Hematopoietic multipotent progenitor cell (in vitro differentiated cells): ENCODE data around the gene CELA2A. TPM values are rescaled to one million over a fixed set of nuclear protein-coding genes. Genes with fewer than 3 reads are reported as not detected.
"Not testable (repeated sequence)": the region's sequence is repeated elsewhere in the genome, so short reads cannot be mapped to it uniquely, and the experiment has no call there.

Source experiments
- DNase-seq, 3 donors: peaks; one replicate each; pipeline ENCODE4 v3.0.0-alpha.2; 2011 to 2015; ENCODE audit warnings: low read depth in 2 of 3, low spot score in 2 of 3
- total RNA-seq: library from RNA; depleted of rRNA; stranded (reverse); fragments of >200 nt; gene quantifications from one replicate; pipeline ENCODE4 v1.2.3, GENCODE V29; 2012

CELA2A gene
- total RNA-seq, 1 donor: not detected

- DNase-seq: no peak
Observed at GRCh38 chr1:15442759-15443158, 13.8 kb upstream of the CELA2A start.

- no peak for DNase-seq
Observed at GRCh38 chr1:15443281-15443680, 13.3 kb upstream of the CELA2A start.

- DNase-seq: no peak
Observed at GRCh38 chr1:15444468-15445389, 11.8 kb upstream of the CELA2A start.

GRCh38 chr1:15445390-15446122, 11.0 kb upstream of the CELA2A start:
- peak in 2 of 3 donors; percentile 18 to 48 for DNase-seq

- no peak for DNase-seq
Observed at GRCh38 chr1:15446212-15446611, 10.3 kb upstream of the CELA2A start.

DNA sequence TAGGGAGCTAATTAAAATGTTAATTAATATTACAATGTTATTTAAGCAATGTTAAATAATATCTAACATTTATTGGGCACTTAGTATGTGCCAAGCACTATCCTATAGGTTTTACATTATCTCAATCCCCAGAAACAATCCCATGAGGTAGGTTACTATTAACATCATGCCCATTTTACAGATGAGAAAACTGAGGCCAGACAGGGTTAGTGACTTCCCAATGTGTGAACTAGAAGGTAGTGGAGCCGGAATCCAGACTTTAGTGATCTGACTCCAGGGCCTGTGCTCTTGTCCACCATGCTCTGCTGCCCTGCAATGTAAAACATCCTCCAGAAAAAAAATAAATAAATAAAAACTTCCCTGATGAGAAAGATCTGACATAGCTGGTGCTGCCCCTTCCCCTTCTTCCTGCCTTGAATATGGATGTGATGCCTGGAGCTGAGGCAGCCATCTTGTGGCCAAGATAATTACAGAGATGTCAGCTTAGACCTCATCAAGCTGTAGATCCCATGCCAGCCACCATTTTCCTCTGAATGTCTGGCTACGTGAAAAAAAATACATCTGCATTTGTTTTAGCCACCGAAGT, 7.6 kb upstream of the CELA2A start:
- DNase-seq: no peak

DNA sequence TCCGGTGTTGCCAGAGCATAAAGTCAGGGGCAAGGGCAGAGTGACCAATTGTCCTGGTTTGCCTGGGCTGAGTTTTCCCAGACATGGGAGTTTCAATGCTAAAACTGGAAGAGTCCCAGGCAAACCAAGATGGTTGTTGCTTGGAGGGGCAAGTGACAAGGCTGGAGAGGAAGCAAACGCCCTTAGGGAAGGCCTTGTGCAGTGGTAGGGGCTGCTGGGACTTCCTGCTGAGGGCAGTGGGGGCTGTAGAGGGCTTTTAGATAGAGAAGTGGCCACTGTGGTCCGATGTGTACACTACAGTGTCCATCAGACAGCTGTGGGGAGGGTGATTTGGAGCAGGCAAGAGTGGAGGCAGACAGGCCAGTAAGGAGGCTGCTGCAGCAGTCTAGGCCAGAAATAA, 7.0 kb upstream of the CELA2A start:
- no peak for DNase-seq

DNA sequence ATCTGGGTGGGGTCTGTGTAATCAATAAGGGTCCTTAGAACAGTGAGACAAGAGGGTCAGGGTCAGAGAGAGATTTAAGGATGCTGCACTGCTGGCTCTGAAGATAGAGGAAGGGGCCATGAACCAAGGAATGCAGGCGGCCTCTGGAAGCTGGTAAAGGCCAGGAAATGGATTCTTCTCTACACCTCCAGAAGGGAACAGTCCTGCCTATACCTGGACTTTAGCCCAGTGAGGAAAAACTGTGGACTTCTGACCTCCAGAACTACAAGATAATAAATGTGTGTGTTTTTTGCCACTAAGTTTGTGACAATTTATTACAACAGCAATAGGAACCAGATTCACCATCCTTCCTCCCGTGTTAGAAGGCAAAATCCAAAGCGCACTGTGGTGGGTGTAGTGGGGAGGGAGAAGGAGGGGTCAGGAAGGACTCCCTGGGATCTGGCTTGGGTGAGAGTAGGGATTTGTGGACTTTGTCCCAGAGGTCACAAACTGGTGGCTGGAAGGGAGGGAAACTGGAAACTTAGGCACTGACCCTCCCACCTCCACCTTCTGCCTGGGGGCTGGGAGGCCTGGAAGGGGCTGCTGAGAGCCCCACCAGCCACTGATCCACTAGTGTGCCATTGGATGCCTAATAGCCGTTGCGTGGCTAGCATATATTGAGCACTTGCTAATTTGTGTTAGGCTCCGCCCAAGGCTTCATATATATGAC, 5.4 kb upstream of the CELA2A start:
- DNase-seq: no peak

DNA sequence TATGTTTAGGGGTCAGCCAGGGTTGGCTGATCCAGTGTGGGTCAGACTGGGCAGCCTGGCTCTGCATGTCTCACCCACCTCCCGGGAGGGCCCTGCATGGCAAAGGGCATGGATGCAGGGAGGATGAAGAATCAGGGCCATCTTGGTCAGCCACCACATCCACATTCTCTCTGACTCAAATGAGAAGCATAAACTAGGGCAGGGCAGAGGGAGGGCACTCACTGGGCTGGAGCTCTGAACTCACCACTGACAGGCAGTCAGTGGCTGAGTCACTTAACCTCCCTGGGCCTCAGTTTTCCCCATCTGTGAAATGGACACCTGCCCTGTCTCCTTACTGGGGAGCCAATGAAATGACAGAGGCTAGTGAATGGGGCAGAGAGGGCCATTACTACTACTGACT, 4.3 kb upstream of the CELA2A start:
- no peak for DNase-seq

DNA sequence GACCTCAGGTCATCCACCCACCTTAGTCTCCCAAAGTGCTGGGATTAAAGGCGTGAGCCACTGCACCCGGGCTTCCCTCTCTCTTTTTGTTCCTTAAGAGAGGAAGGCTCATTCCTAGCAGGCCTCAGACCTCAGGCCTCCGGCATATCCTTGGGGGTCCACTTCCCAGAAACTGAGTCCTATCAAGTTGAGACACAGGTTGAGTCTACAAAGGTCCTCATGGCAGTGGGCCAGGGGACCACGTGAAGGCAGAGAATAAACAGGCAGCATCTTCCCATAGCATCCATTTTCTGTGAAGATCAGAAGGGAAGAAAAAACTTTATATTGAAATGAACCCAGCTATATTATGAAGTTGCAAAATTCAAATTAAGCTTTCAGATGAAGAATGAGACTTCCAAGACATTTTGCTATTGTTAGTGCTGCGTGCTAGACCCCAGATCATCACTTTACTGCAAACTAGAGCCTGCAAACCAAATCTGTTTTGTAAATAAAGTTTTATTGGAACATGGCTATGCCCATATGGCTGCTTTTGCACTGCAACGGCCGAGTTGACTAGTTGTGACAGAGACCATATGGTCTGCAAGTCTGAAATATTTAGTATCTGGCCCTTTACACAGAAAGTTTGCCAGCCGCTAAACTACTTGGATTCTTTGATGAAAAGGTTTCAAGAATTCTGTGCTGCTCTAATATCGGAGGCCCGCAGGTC, 3.5 kb upstream of the CELA2A start:
- no peak for DNase-seq

DNA sequence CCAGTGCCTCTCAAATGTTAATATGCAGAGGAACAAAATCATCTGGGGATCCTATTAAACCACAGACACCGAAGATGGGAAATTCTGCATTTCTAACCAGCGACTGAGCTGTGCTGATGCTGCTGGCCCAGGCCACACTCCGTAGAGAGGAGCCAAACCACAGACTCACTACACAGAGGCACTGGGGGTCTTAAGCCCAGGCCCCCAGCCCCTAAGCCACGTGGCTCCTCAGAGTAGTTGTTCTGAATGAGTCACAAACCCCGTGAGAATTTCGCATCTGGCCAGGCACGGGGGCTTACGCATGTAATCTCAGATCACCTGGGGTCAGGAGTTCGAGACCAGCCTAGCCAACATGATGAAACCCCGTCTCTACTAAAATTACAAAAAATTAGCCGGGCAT, 2.8 kb upstream of the CELA2A start:
- no peak for DNase-seq

DNA sequence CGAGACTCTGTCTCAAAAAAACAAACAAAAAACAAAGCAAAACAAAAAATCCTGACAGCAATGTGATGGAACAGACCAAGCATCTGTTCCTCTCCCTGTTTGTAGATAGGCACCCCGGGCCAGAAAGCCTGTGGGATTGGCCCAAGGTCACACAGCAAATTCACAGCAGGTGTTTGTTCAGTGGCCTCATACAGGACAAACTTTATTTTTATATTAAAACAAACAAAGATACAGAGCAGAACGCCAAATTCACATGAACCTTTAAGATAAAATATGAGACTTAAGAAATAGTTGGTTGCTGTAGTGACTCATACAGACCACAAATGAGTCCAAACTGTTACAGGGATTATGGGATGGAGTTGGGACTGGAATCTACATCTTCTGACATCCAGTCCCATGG, 2.3 kb upstream of the CELA2A start:
- DNase-seq: no peak

DNA sequence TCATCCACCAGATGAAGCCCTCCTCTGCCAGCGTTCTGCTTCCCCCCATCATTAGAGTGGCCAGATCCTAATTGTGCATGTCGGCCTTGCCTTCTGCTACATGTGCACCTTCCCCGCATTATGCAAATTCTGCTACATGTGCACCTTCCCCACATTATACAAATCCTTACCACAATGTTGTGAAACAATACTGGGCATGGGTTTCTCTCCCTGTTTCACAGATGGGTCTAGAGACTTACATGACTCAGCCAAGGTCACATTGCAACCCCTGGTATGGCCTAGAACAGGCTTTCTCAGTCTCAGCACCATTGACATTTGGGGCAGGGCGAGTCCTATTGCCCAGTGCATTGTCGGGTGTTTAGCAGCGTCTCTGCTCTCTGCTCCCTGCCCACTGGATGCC, 1.0 kb upstream of the CELA2A start:
- DNase-seq: no peak

GRCh38 chr1:15457585-15457984, 1.1 kb downstream of the CELA2A start:
- no peak for DNase-seq

- not testable (repeated sequence) for DNase-seq
Observed at GRCh38 chr1:15458388-15458787, 1.9 kb downstream of the CELA2A start.

- DNase-seq: no peak
Observed at GRCh38 chr1:15459771-15460707, 3.5 kb downstream of the CELA2A start.

DNA sequence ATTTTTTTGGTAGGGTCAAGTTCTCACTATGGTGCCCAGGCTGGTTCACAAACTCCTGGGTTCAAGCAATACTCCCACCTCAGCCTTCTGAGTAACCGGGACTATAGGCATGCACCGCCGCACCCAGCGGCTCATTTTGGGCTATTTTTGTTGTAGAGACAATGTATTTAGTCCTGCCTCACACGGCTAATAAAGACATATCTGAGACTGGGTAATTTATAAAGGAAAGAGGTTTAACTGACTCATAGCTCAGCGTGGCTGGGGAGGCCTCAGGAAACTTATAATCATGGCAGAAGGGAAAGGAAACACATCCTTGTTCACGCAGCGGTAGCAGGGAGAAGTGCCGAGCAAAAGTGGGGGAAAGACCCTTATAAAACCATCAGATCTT, 4.2 kb downstream of the CELA2A start:
- DNase-seq: no peak

DNA sequence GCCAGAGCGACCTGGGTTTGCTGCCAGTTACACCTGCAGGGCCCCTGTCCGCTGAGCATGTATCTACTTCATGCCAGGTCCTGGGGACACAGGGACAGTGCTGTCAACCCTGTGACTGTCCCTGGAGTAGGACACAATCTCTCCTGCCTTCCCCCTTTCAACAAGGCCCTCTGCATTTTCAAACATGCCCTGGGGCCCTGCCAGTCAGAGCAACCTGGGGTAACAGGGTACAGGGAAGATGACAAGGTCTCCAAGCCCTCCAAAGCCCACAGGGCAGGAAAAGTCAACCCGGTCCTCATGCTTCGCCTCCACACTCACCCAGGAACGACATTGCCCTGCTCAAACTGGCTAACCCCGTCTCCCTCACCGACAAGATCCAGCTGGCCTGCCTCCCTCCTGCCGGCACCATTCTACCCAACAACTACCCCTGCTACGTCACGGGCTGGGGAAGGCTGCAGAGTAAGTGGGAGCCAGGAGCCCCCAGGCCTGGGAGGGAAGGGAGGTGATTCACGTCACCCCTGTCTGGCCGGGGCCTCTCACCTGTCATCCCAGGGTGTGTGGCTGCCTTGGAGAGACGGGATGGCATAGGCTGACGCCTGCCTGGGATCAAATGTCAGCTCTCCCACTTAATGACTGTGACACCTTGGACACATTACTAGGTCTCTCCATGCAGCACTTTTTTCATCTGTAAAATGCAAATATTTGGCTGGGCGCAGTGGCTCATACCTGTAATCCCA, 6.7 kb downstream of the CELA2A start:
- DNase-seq: not testable (repeated sequence)

DNA sequence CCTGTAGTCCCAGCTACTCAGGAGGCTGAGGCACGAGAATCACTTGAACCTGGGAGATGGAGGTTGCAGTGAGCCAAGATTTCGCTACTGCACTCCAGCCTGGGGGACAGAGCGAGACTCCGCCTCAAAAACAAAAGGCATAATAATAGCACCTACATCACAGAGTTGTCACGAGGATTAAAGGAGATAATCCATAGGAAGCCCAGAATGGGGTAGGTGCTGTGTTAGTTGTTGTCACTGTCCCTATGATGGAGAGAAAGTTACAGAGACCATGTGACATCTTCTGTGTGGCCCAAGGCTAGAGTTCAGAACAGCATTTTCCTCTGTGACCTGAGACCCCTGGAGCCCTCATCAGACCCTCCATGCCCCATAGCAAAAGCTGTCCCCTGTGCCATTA, 7.4 kb downstream of the CELA2A start:
- not testable (repeated sequence) for DNase-seq
